ENCODE results near the gene LDB3. TPM values are rescaled to one million over a fixed set of nuclear protein-coding genes. Genes with fewer than 3 reads are reported as not detected.

The LDB3 gene
- total RNA-seq, 1 experiment from 2014 or later: not detected

GRCh38 chr10:86685893-86686632, 17.8 kb downstream of the LDB3 start:
- DNase-seq (ENCODE audit: low spot score): no peak

GRCh38 chr10:86686972-86687371, 18.7 kb downstream of the LDB3 start:
- DNase-seq (ENCODE audit: low spot score): no peak

- DNase-seq (ENCODE audit: low spot score): no peak
Observed at GRCh38 chr10:86687750-86688149, 19.4 kb downstream of the LDB3 start.

GRCh38 chr10:86688398-86688921, 20.1 kb downstream of the LDB3 start:
- DNase-seq (ENCODE audit: low spot score): peak; percentile 71

- no peak for DNase-seq (ENCODE audit: low spot score)
Observed at GRCh38 chr10:86689146-86689545, 20.8 kb downstream of the LDB3 start.

GRCh38 chr10:86690231-86690630, 21.9 kb downstream of the LDB3 start:
- DNase-seq (ENCODE audit: low spot score): no peak

- no peak for DNase-seq (ENCODE audit: low spot score)
Observed at GRCh38 chr10:86690657-86691084, 22.4 kb downstream of the LDB3 start.

- DNase-seq (ENCODE audit: low spot score): no peak
Observed at GRCh38 chr10:86691333-86692022, 23.2 kb downstream of the LDB3 start.

GRCh38 chr10:86692023-86692514, 23.8 kb downstream of the LDB3 start:
- no peak for DNase-seq (ENCODE audit: low spot score)

- no peak for DNase-seq (ENCODE audit: low spot score)
Observed at GRCh38 chr10:86692664-86693063, 24.4 kb downstream of the LDB3 start.

- no peak for DNase-seq (ENCODE audit: low spot score)
Observed at GRCh38 chr10:86693275-86693674, 25.0 kb downstream of the LDB3 start.

GRCh38 chr10:86693721-86694369, 25.5 kb downstream of the LDB3 start:
- peak; percentile 60 for DNase-seq (ENCODE audit: low spot score)

GRCh38 chr10:86698207-86698940, 30.1 kb downstream of the LDB3 start:
- DNase-seq (ENCODE audit: low spot score): peak; percentile 60

- DNase-seq (ENCODE audit: low spot score): no peak
Observed at GRCh38 chr10:86699125-86699524, 30.8 kb downstream of the LDB3 start.

- DNase-seq (ENCODE audit: low spot score): no peak
Observed at GRCh38 chr10:86699541-86699940, 31.2 kb downstream of the LDB3 start.

- DNase-seq (ENCODE audit: low spot score): no peak
Observed at GRCh38 chr10:86699991-86700840, 31.9 kb downstream of the LDB3 start.

- DNase-seq (ENCODE audit: low spot score): no peak
Observed at GRCh38 chr10:86700851-86701617, 32.7 kb downstream of the LDB3 start.

GRCh38 chr10:86703176-86703575, 34.9 kb downstream of the LDB3 start:
- DNase-seq (ENCODE audit: low spot score): no peak

GRCh38 chr10:86705139-86705538, 36.8 kb downstream of the LDB3 start:
- no peak for DNase-seq (ENCODE audit: low spot score)

GRCh38 chr10:86705905-86706304, 37.6 kb downstream of the LDB3 start:
- no peak for DNase-seq (ENCODE audit: low spot score)
